ENCODE results near the gene HSD17B2. TPM values are rescaled to one million over a fixed set of nuclear protein-coding genes. Genes with fewer than 3 reads are reported as not detected.

Gene HSD17B2
- total and polyA plus RNA-seq, 4 donors, result 0.48 to 2.5 (median 1.1) TPM

DNA sequence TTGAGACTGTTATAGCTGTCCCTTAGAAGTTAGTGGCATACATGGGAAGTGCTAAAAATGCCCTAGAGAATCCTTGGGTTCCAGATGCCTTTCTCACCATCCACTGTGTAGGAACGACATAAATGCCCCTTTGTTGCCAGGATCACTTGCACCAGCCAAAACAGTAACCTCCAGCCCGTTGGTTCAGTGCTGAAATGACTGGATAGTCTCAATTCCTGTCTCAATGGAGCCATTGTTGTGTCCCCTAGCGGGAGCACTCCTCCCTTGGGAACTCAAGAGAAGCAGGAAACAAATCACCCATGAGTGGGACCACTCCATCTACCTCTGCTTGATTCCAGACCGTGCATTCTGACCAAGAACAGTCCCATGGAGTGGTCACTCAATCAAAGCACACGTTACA lies 111.9 kb downstream of the HSD17B2 start:
- no peak overlapping the region for H3K4me3 ChIP-seq (ENCODE audit: low read depth, low read length)
- peaks cover 2% of the 10 kb centered on the region for H3K36me3 ChIP-seq (ENCODE audit: control insufficient read depth, insufficient read depth, low read length)
- peak overlapping the region; percentile 33 for H3K27ac ChIP-seq (ENCODE audit: low read depth, low read length)
- 52% methylated on average over 3 of the region's 5 CpGs for WGBS (ENCODE audit: insufficient coverage)
- peak in 2 of 6 donors; percentile 29 to 48 for DNase-seq (ENCODE audit: low read depth in 4 of 6, low spot score in 6 of 6)
- H3K9me3 ChIP-seq (ENCODE audit: control insufficient read depth, insufficient read depth, low read length), result no peaks in the 10 kb centered on the region
- no peaks in the 10 kb centered on the region for H3K4me1 ChIP-seq (ENCODE audit: control insufficient read depth, insufficient read depth, low read length)
- no peaks in the 10 kb centered on the region for H3K27me3 ChIP-seq (ENCODE audit: control insufficient read depth, insufficient read depth, low read length)

DNA sequence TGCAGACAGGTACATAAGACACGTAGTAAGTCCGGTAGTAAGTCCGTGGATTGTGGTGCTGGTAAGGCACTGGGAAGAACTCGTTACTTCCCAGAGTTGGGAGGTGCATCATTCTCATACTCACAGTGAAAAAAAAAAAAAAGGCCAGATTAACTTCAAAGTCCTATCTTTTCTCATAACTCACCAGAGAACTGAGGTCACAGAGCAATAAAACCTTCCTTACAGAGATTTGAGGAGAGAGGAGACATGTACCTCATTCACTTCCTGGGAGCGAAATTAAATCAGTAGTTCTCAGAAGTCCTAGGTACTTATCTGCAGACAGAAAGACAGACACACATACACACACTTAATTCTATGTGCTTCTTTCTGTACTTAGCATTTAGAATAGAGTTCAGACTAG lies 112.5 kb downstream of the HSD17B2 start:
- Histone ChIP-seq H3K4me1 (ENCODE audit: control insufficient read depth, insufficient read depth, low read length) (no peaks in the 10 kb centered on the region), H3K4me3 (ENCODE audit: low read depth, low read length) (no peak overlapping the region), H3K36me3 (ENCODE audit: control insufficient read depth, insufficient read depth, low read length) (peaks cover 2% of the 10 kb centered on the region), H3K9me3 (ENCODE audit: control insufficient read depth, insufficient read depth, low read length) (no peaks in the 10 kb centered on the region), H3K27ac (ENCODE audit: low read depth, low read length) (no peak overlapping the region), H3K27me3 (ENCODE audit: control insufficient read depth, insufficient read depth, low read length) (no peaks in the 10 kb centered on the region)
- DNase-seq (ENCODE audit: low read depth in 4 of 6, low spot score in 6 of 6), result no peak
- WGBS (ENCODE audit: insufficient coverage), result 100% methylated on average over 3 of the region's 5 CpGs

Other genes starting within 250 kb of the HSD17B2 start
- gene SDR42E1, start 23.8 kb upstream of the HSD17B2 start, total RNA-seq, result 1 to 10 TPM in 1 of 2 donors, under 1 TPM in 1; 0.79 to 1.4 TPM
- gene SDR42E1, start 23.8 kb upstream of the HSD17B2 start, polyA plus RNA-seq (ENCODE audit: insufficient read length in 2 of 2), result 1 to 10 TPM in 1 of 2 donors, under 1 TPM in 1; 0.48 to 1.2 TPM
- 10 to 100 TPM; 27.5 to 40.3 TPM for gene MPHOSPH6, start 135.0 kb downstream of the HSD17B2 start, total RNA-seq
- gene MPHOSPH6, start 135.0 kb downstream of the HSD17B2 start, polyA plus RNA-seq (ENCODE audit: insufficient read length in 2 of 2), result 10 to 100 TPM; 56.6 to 61.7 TPM